Uterus (tissue), 4 donors: ENCODE results near the gene SBNO1. TPM values are rescaled to one million over a fixed set of nuclear protein-coding genes. Genes with fewer than 3 reads are reported as not detected.

Source experiments
- DNase-seq, 2 donors: peaks; one replicate each; pipeline ENCODE4 v3.0.0-alpha.2; 2019 to 2020
- H3K27ac ChIP-seq, 2 donors: fragments of 200-600 bp; sonication (generic); 1 replicate in 1 of 2; 2 replicates in 1 of 2; pipeline ENCODE4 v1.5.1; 2016 to 2018
- H3K27me3 ChIP-seq, 2 donors: fragments of 200-600 bp; sonication (generic); one replicate each; pipeline ENCODE4 v1.5.1; 2018 to 2019; ENCODE audit warnings: control low read depth in 1 of 2
- H3K36me3 ChIP-seq, 2 donors: fragments of 200-600 bp; sonication (generic); one replicate each; pipeline ENCODE4 v1.5.1; 2019; ENCODE audit warnings: control low read depth in 1 of 2
- H3K4me1 ChIP-seq, 2 donors: fragments of 200-600 bp; sonication (generic); one replicate each; pipeline ENCODE4 v1.5.1; 2018 to 2019; ENCODE audit warnings: control low read depth in 1 of 2
- H3K4me3 ChIP-seq, 2 donors: fragments of 200-600 bp; sonication (generic); 1 replicate in 1 of 2; 2 replicates in 1 of 2; pipeline ENCODE4 v1.5.1; 2018 to 2019; ENCODE audit warnings: mild to moderate bottlenecking in 1 of 2
- H3K9me3 ChIP-seq, 2 donors: fragments of 200-600 bp; sonication (generic); one replicate each; pipeline ENCODE4 v1.5.1; 2019; ENCODE audit warnings: control low read depth in 1 of 2
- CTCF ChIP-seq, 4 experiments: fragments of 200-600 bp in 2 of 4; fragments of 450-650 bp in 2 of 4; sonication (generic) in 2 of 4; IDR thresholded peaks; one replicate each; pipeline ENCODE4 v1.5.1; 2016 to 2019; ENCODE audit warnings: antibody characterized with exemption in 4 of 4, mild to moderate bottlenecking in 2 of 4, moderate library complexity in 1 of 4
- POLR2A ChIP-seq, 2 donors: fragments of 450-650 bp; IDR thresholded peaks; one replicate each; pipeline ENCODE4 v1.6.1; 2016; ENCODE audit warnings: antibody characterized with exemption in 2 of 2, mild to moderate bottlenecking in 1 of 2, moderate library complexity in 1 of 2
- intact Hi-C: fragments of 100-400 bp; cut with DNase I; formaldehyde crosslinking; loops from one replicate; pipeline ENCODE4 v1.15.1; 2023; ENCODE audit warnings: low total_unique reads
- total RNA-seq, 4 donors: library from RNA; depleted of rRNA in 3 of 4; stranded (reverse); fragments of >200 nt in 3 of 4; gene quantifications; one replicate each; pipeline versions ENCODE4 v1.1.0 to v1.2.4, GENCODE V29; 2014 to 2023
- donor health status: DM: yes; HTN: yes; CAD: no.

SBNO1 gene
- total RNA-seq, 4 donors from 2014 or later, result 16.8 to 40.5 (median 33.0) TPM

- no peak for TF ChIP-seq POLR2A (IDR thresholded peaks at IDR 0.05)
- TF ChIP-seq CTCF (IDR thresholded peaks at IDR 0.05), result no peak
- no peaks in the 10 kb centered on the region for H3K9me3 ChIP-seq
- no peak for DNase-seq
- intact Hi-C loops, result no loop called here
- H3K4me1 ChIP-seq, result no peaks in the 10 kb centered on the region
- H3K36me3 ChIP-seq, result no peaks in the 10 kb centered on the region
- no peak overlapping the region for H3K27ac ChIP-seq
- no peak overlapping the region for H3K4me3 ChIP-seq
- H3K27me3 ChIP-seq, result no peaks in the 10 kb centered on the region
Observed at GRCh38 chr12:123280971-123281370, 83.7 kb downstream of the SBNO1 start.

DNA sequence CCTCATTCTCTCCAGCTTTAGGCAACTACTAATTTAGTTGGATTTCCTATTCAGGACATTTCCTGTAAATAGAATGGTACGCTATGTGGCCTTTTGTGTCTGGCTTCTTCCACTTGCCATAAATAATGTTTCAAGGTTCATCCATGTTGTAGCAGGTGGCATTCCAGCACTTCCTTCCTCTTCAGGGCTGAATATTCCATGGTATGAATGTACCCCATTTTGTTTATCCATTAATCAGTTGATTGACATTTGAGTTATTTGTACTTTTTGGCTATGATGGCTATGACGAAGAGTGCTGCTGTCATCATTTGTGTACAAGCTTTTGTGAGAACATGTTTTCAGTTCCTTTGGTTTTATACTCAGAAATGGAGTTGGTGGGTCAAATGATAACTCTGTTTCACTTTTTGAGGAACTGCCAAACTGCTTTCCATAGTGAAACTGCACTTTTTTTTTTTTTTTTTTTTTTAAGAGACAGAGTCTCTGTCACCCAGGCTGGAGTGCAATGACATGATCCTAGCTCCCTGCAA is 86.5 kb downstream of the SBNO1 start:
- Histone ChIP-seq H3K9me3 (no peaks in the 10 kb centered on the region), H3K27me3 (no peaks in the 10 kb centered on the region), H3K4me1 (no peaks in the 10 kb centered on the region), H3K27ac (no peak overlapping the region), H3K36me3 (no peaks in the 10 kb centered on the region), H3K4me3 (no peak overlapping the region)
- no peak for DNase-seq
- intact Hi-C loops, result no loop called here
- TF ChIP-seq CTCF (IDR thresholded peaks at IDR 0.05) (no peak), POLR2A (IDR thresholded peaks at IDR 0.05) (no peak)

DNA sequence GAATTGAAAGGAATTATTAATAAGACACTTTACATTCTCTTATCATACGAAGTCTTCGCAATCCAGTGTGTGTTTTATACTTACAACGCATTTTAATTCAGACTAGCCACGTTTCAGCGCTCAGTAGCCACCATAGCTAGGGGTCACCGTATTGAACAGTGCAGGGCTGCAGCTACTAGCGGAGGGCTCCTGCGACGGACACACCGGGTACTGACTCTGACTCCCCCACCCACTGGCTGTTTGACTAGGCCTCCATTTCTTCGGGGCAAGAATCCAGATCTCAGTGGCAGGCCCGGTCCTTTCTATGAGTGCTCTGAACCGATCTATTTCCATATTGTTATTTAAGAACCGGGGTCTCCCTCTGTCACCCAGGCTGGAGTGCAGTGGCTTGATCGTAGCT is 91.5 kb downstream of the SBNO1 start:
- Histone ChIP-seq H3K27me3 (no peaks in the 10 kb centered on the region), H3K27ac (no peak overlapping the region)

DNA sequence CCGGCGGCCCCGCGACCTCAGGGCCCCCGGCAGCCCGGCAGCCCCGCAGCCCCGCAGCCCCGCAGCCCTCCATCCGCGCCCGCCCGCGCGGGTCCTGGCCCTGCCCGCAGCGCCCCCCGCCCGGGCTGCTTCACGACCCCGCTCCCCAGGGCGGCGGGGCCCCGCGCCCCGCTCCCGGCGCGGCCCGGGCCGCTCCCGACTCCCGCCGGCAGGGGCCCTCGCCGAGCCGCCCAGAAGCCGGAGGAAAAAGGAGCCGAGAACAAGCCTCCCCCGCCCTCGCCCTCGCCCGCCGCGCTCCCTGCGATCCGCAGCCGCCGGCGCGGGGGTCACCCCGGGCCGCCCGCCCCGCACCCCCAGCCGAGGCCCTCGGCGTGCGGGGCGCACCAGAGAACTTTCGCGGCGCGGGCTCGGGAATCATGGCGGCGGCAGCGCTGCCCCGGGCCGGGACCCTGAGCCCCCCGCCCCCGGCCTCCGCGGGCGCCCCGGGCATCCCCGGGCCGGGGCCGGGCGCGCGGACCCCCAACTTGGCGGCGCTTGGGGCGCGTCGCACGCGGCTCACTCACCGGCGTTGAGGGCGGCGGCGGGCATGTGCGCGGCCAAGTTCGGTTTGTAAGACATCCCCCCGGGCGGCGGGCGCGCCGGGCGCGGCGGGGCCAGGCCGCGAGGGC is 93.5 kb downstream of the SBNO1 start:
- Histone ChIP-seq H3K27ac (peak overlapping the region; percentile 80 to 92), H3K9me3 (no peaks in the 10 kb centered on the region), H3K36me3 (no peaks in the 10 kb centered on the region), H3K4me3 (peak overlapping the region; percentile 57 to 73), H3K27me3 (no peaks in the 10 kb centered on the region), H3K4me1 (peaks cover 0 to 8% of the 10 kb centered on the region in 2 donors)
- intact Hi-C loops, result no loop called here
- TF ChIP-seq CTCF (IDR thresholded peaks at IDR 0.05) (peak in 3 of 4 experiments; percentile 78 to 89 (median 83)), POLR2A (IDR thresholded peaks at IDR 0.05) (no peak)
- peak; percentile 71 to 73 for DNase-seq

More for the DNA sequence above, 91.5 kb downstream of the SBNO1 start:
- H3K9me3 ChIP-seq, result no peaks in the 10 kb centered on the region
- TF ChIP-seq POLR2A (IDR thresholded peaks at IDR 0.05) (no peak), CTCF (IDR thresholded peaks at IDR 0.05) (no peak)
- H3K4me1 ChIP-seq, result peaks cover 0 to 8% of the 10 kb centered on the region in 2 donors
- no peak for DNase-seq
- no peaks in the 10 kb centered on the region for H3K36me3 ChIP-seq
- H3K4me3 ChIP-seq, result no peak overlapping the region
- intact Hi-C loops, result no loop called here

GRCh38 chr12:123270214-123271000 is 94.2 kb downstream of the SBNO1 start:
- TF ChIP-seq CTCF (IDR thresholded peaks at IDR 0.05) (no peak), POLR2A (IDR thresholded peaks at IDR 0.05) (no peak)
- peaks cover 0 to 8% of the 10 kb centered on the region in 2 donors for H3K4me1 ChIP-seq
- H3K4me3 ChIP-seq, result peak overlapping the region; percentile 57 to 73
- peak overlapping the region; percentile 80 to 92 for H3K27ac ChIP-seq
- H3K27me3 ChIP-seq, result no peaks in the 10 kb centered on the region
- DNase-seq, result peak in 1 of 2 donors; percentile 38
- H3K9me3 ChIP-seq, result no peaks in the 10 kb centered on the region
- intact Hi-C loops, result no loop called here
- no peaks in the 10 kb centered on the region for H3K36me3 ChIP-seq
